HCT116 (cell line): ENCODE measurements around the gene RIN3. TPM values are rescaled to one million over a fixed set of nuclear protein-coding genes. Genes with fewer than 3 reads are reported as not detected.

Experiments
- ATAC-seq: fragments of 200-7000 bp; cut with Tn5 transposase; 2 replicates; pipeline ENCODE4 v1.9.1; 2020; ENCODE audit warnings: mild to moderate bottlenecking, moderate library complexity
- BruUV-seq: library from RNA; stranded (reverse); fragments of 400-500 nt; replicated peaks from 2 replicates; lab custom pipeline; 2021; lab: Mats Ljungman, UMichigan
- CTCF ChIA-PET: fragments of 300-600 bp; sonication (Branson Sonifier 250); formaldehyde crosslinking; loops from one replicate; lab custom pipeline; 2021; ENCODE audit warnings: antibody characterized with exemption; lab: Charles Lee
- POLR2A ChIA-PET: fragments of 300-600, 350-600 bp; sonication (Branson Sonifier 250); formaldehyde crosslinking; loops from one replicate; lab custom pipeline; 2021; ENCODE audit warnings: antibody characterized with exemption; lab: Charles Lee
- RAD21 ChIA-PET, 2 experiments: fragments of 300-600 bp; sonication (Branson Sonifier 250); formaldehyde crosslinking; loops; one replicate each; lab custom pipeline; 2023; ENCODE audit warnings: low total read pairs in 2 of 2; ENCODE audit not compliant: uncharacterized antibody in 2 of 2, unreplicated experiment in 2 of 2, low non-redundant PET in 1 of 2; lab: Charles Lee
- DNase-seq: peaks from one replicate; pipeline ENCODE4 v3.0.0-alpha.2; 2010; ENCODE audit warnings: low read depth, low spot score
- H2AFZ ChIP-seq: fragments of 200-600 bp; shearing (Covaris generic), sonication (generic); 2 replicates; pipeline ENCODE4 v1.6.1; 2017; ENCODE audit warnings: low read depth, mixed run types, mixed read lengths, antibody characterized with exemption, low read length; ENCODE audit not compliant: poor library complexity, severe bottlenecking
- H3K27ac ChIP-seq: 2 replicates; pipeline ENCODE4 v1.5.1; 2012; ENCODE audit warnings: low read depth, low read length
- H3K27me3 ChIP-seq: fragments of 200-600 bp; sonication (generic); 2 replicates; pipeline ENCODE4 v1.6.1; 2016; ENCODE audit warnings: mixed run types, low read length, mixed read lengths; ENCODE audit not compliant: insufficient read depth
- H3K36me3 ChIP-seq, 2 experiments: fragments of 200-500 bp in 1 of 2; fragments of 200-600 bp in 1 of 2; sonication (Bioruptor generic) in 1 of 2; sonication (generic) in 1 of 2; 2 replicates each; pipeline versions ENCODE4 v1.5.1 to v1.6.1; 2014 to 2016; ENCODE audit warnings: low read length in 2 of 2, inconsistent platforms in 1 of 2, mixed read lengths in 1 of 2, mixed run types in 1 of 2; ENCODE audit not compliant: insufficient read depth in 2 of 2, control insufficient read depth in 1 of 2
- H3K4me1 ChIP-seq, 2 experiments: fragments of 200-600 bp in 1 of 2; sonication (generic) in 1 of 2; 2 replicates each; pipeline versions ENCODE4 v1.5.1 to v1.6.1; 2012 to 2017; ENCODE audit warnings: low read length in 2 of 2, inconsistent platforms in 1 of 2, mild to moderate bottlenecking in 1 of 2, mixed read lengths in 1 of 2, mixed run types in 1 of 2, moderate library complexity in 1 of 2; ENCODE audit not compliant: insufficient read depth in 2 of 2, control insufficient read depth in 1 of 2
- H3K4me2 ChIP-seq: fragments of 200-600 bp; sonication (generic); 2 replicates; pipeline ENCODE4 v1.6.1; 2017; ENCODE audit warnings: mixed run types, low read length, mixed read lengths
- H3K4me3 ChIP-seq, 2 experiments: fragments of 200-600 bp in 1 of 2; sonication (generic) in 1 of 2; replicated peaks in 1 of 2; 2 replicates each; pipeline ENCODE4 v1.5.1; 2011 to 2016; ENCODE audit warnings: low read length in 2 of 2, control low read depth in 1 of 2, low read depth in 1 of 2, mild to moderate bottlenecking in 1 of 2, mixed read lengths in 1 of 2, mixed run types in 1 of 2
- H3K79me2 ChIP-seq: fragments of 200-600 bp; sonication (generic); 2 replicates; pipeline ENCODE4 v1.6.1; 2017; ENCODE audit warnings: mild to moderate bottlenecking, mixed run types, low read length, moderate library complexity, mixed read lengths; ENCODE audit not compliant: insufficient read depth
- H3K9ac ChIP-seq: fragments of 200-600 bp; sonication (generic); 2 replicates; pipeline ENCODE4 v1.6.1; 2016; ENCODE audit warnings: low read length, mixed read lengths
- H3K9me2 ChIP-seq: fragments of 200-600 bp; sonication (generic), shearing (Covaris generic); 2 replicates; pipeline ENCODE4 v1.6.1; 2017; ENCODE audit warnings: mixed run types, mild to moderate bottlenecking, moderate library complexity; ENCODE audit not compliant: insufficient read depth
- H3K9me3 ChIP-seq, 2 experiments: fragments of 200-500 bp in 1 of 2; fragments of 200-600 bp in 1 of 2; sonication (Bioruptor generic) in 1 of 2; sonication (generic) in 1 of 2; 2 replicates each; pipeline ENCODE4 v1.6.1; 2014 to 2017; ENCODE audit warnings: low read length in 2 of 2, mixed read lengths in 2 of 2, inconsistent platforms in 1 of 2, low read depth in 1 of 2, mild to moderate bottlenecking in 1 of 2, mixed run types in 1 of 2, moderate library complexity in 1 of 2; ENCODE audit not compliant: control insufficient read depth in 1 of 2, insufficient read depth in 1 of 2
- H4K20me1 ChIP-seq: fragments of 200-600 bp; sonication (generic), shearing (Covaris generic); 2 replicates; pipeline ENCODE4 v1.6.1; 2017; ENCODE audit warnings: mixed run types, mild to moderate bottlenecking, moderate library complexity; ENCODE audit not compliant: insufficient read depth
- CEBPB ChIP-seq: IDR thresholded peaks from 2 replicates; pipeline ENCODE4 v1.6.1; 2012; ENCODE audit warnings: low read depth
- POLR2A ChIP-seq: IDR thresholded peaks from 2 replicates; pipeline ENCODE4 v1.7.0; 2011; ENCODE audit warnings: borderline replicate concordance; ENCODE audit not compliant: insufficient read depth, insufficient read length; ENCODE audit errors: extremely low read depth
- ZFX ChIP-seq: fragments of 450-650 bp; IDR thresholded peaks from 2 replicates; pipeline ENCODE4 v1.6.1; 2017
- intact Hi-C: fragments of 100-400 bp; cut with micrococcal nuclease; formaldehyde crosslinking; loops from 2 replicates; pipeline ENCODE4 v1.10.0; 2022
- total RNA-seq: library from RNA; stranded (reverse); gene quantifications from one replicate; pipeline ENCODE4 v1.2.1, GENCODE V29; 2021; ENCODE audit not compliant: unreplicated experiment
- TF ChIP-seq, protein P1 (sequence below): IDR thresholded peaks from 2 replicates; pipeline ENCODE4 v1.6.1; 2012

The RIN3 gene
- total RNA-seq, 1 experiment from 2014 or later: 22.2 TPM

- ATAC-seq: no peak
- H3K4me2 ChIP-seq: no peak overlapping the region
- H3K36me3 ChIP-seq: no peaks in the 10 kb centered on the region
- DNase-seq: no peak
- H4K20me1 ChIP-seq: no peaks in the 10 kb centered on the region
- POLR2A ChIA-PET: no interaction called here
- H3K79me2 ChIP-seq: no peaks in the 10 kb centered on the region
- RAD21 ChIA-PET: no interaction called here
- CTCF ChIA-PET: no interaction called here
- no peak overlapping the region for H3K27ac ChIP-seq
- no peak overlapping the region for H3K4me3 ChIP-seq
- no peak overlapping the region for H2AFZ ChIP-seq
- no peaks in the 10 kb centered on the region for H3K9me3 ChIP-seq
- no TSS peak for BruUV-seq
- TF ChIP-seq POLR2A (no peak), CEBPB (no peak)
- no peaks in the 10 kb centered on the region for H3K27me3 ChIP-seq
- H3K9ac ChIP-seq: no peak overlapping the region
- no peaks in the 10 kb centered on the region for H3K9me2 ChIP-seq
- H3K4me1 ChIP-seq: peaks cover 7 to 17% of the 10 kb centered on the region in 2 experiments
- intact Hi-C loops: loop anchor here (10.0 kb wide), 1 partner anchor 473 kb away; no protein-coding TSS in a partner anchor
Observed at GRCh38 chr14:92607702-92608429, 94.3 kb downstream of the RIN3 start.

DNA sequence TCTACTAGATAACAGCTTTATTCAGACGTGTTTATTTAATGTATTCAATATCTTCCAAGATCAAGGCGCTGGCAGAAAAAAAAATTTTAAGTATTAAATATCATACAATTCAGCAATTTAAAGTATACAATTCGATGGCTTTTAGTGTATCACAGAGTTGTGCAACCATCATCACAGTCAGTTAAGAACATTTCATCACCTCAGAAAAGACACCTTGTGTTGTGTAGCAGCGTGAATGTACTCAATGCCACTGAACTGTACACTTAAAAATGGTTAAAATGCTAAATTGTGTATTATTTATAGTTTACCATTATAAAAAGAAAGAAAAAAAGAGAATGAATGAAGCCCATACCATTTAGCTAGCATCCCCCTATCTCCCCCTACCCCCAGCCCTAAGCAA, 96.4 kb downstream of the RIN3 start:
- DNase-seq: no peak
- CTCF ChIA-PET: no interaction called here
- intact Hi-C loops: loop anchor here (10.0 kb wide), 1 partner anchor 475 kb away; no protein-coding TSS in a partner anchor
- Histone ChIP-seq H3K4me1 (peaks cover 7 to 17% of the 10 kb centered on the region in 2 experiments), H3K27ac (no peak overlapping the region), H3K79me2 (no peaks in the 10 kb centered on the region; the same call in 1 of the 2 replicates), H3K9me2 (no peaks in the 10 kb centered on the region), H3K27me3 (no peaks in the 10 kb centered on the region), H3K9ac (no peak overlapping the region), H3K4me2 (no peak overlapping the region), H3K36me3 (no peaks in the 10 kb centered on the region), H2AFZ (no peak overlapping the region), H3K9me3 (no peaks in the 10 kb centered on the region), H3K4me3 (no peak overlapping the region), H4K20me1 (no peaks in the 10 kb centered on the region)
- RAD21 ChIA-PET: no interaction called here
- TF ChIP-seq, protein P1, sequence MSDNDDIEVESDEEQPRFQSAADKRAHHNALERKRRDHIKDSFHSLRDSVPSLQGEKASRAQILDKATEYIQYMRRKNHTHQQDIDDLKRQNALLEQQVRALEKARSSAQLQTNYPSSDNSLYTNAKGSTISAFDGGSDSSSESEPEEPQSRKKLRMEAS: no peak
- TF ChIP-seq ZFX: no peak
- ATAC-seq: no peak
- no TSS peak for BruUV-seq
- POLR2A ChIA-PET: no interaction called here
